HG02610 (cell line): ENCODE measurements around the gene CDH13.

Experiments used
- ATAC-seq: cut with Tn5 transposase; IDR thresholded peaks from one replicate; pipeline ENCODE4 v1.9.1; 2021; ENCODE audit warnings: mild to moderate bottlenecking, moderate library complexity; ENCODE audit not compliant: unreplicated experiment

CDH13 gene

GRCh38 chr16:83520596-83520995 lies 893.8 kb downstream of the CDH13 start:
- no peak for ATAC-seq

- ATAC-seq, result no peak
Observed at GRCh38 chr16:83530293-83530692, 903.5 kb downstream of the CDH13 start.

- ATAC-seq, result no peak
Observed at GRCh38 chr16:83532634-83533033, 905.9 kb downstream of the CDH13 start.

GRCh38 chr16:83533193-83533592 lies 906.4 kb downstream of the CDH13 start:
- no peak for ATAC-seq

- no peak for ATAC-seq
Observed at GRCh38 chr16:83538707-83539106, 911.9 kb downstream of the CDH13 start.

GRCh38 chr16:83539736-83540490 lies 913.1 kb downstream of the CDH13 start:
- ATAC-seq, result no peak

- ATAC-seq, result no peak
Observed at GRCh38 chr16:83541231-83541630, 914.5 kb downstream of the CDH13 start.

- no peak for ATAC-seq
Observed at GRCh38 chr16:83542491-83542890, 915.7 kb downstream of the CDH13 start.

GRCh38 chr16:83549316-83550182 lies 922.8 kb downstream of the CDH13 start:
- no peak for ATAC-seq

- ATAC-seq, result no peak
Observed at GRCh38 chr16:83550183-83550569, 923.4 kb downstream of the CDH13 start.

- ATAC-seq, result no peak
Observed at GRCh38 chr16:83552228-83552627, 925.5 kb downstream of the CDH13 start.

GRCh38 chr16:83552930-83553329 lies 926.2 kb downstream of the CDH13 start:
- ATAC-seq, result no peak

GRCh38 chr16:83554096-83554495 lies 927.3 kb downstream of the CDH13 start:
- no peak for ATAC-seq

- ATAC-seq, result no peak
Observed at GRCh38 chr16:83554540-83554939, 927.8 kb downstream of the CDH13 start.

GRCh38 chr16:83561876-83562275 lies 935.1 kb downstream of the CDH13 start:
- ATAC-seq, result no peak

- no peak for ATAC-seq
Observed at GRCh38 chr16:83568345-83568744, 941.6 kb downstream of the CDH13 start.

GRCh38 chr16:83574388-83574787 lies 947.6 kb downstream of the CDH13 start:
- no peak for ATAC-seq

GRCh38 chr16:83577078-83577745 lies 950.4 kb downstream of the CDH13 start:
- no peak for ATAC-seq

GRCh38 chr16:83578171-83578570 lies 951.4 kb downstream of the CDH13 start:
- ATAC-seq, result no peak

- no peak for ATAC-seq
Observed at GRCh38 chr16:83579027-83579426, 952.3 kb downstream of the CDH13 start.

GRCh38 chr16:83579436-83579835 lies 952.7 kb downstream of the CDH13 start:
- ATAC-seq, result no peak

- peak; percentile 59 for ATAC-seq
Observed at GRCh38 chr16:83581082-83581481, 954.3 kb downstream of the CDH13 start.
